ENCODE data around the gene DTX1. TPM values are rescaled to one million over a fixed set of nuclear protein-coding genes. Genes with fewer than 3 reads are reported as not detected.

DTX1 gene
- polyA plus RNA-seq, 1 experiment = not detected

- Histone ChIP-seq H3K27me3 (ENCODE audit: control insufficient read depth, insufficient read depth, low read length) (no peaks in the 10 kb centered on the region; the same call in 1 of the 2 replicates), H3K36me3 (ENCODE audit: control insufficient read depth, insufficient read depth, low read length) (no peaks in the 10 kb centered on the region), H3K4me3 (ENCODE audit: low read depth, low read length) (no peak overlapping the region)
- POLR2A ChIA-PET = no interaction called here
- no peak for DNase-seq (ENCODE audit: low read depth)
- TF ChIP-seq, protein P1, sequence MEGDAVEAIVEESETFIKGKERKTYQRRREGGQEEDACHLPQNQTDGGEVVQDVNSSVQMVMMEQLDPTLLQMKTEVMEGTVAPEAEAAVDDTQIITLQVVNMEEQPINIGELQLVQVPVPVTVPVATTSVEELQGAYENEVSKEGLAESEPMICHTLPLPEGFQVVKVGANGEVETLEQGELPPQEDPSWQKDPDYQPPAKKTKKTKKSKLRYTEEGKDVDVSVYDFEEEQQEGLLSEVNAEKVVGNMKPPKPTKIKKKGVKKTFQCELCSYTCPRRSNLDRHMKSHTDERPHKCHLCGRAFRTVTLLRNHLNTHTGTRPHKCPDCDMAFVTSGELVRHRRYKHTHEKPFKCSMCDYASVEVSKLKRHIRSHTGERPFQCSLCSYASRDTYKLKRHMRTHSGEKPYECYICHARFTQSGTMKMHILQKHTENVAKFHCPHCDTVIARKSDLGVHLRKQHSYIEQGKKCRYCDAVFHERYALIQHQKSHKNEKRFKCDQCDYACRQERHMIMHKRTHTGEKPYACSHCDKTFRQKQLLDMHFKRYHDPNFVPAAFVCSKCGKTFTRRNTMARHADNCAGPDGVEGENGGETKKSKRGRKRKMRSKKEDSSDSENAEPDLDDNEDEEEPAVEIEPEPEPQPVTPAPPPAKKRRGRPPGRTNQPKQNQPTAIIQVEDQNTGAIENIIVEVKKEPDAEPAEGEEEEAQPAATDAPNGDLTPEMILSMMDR (IDR thresholded peaks at IDR 0.05; ENCODE audit: insufficient read depth, low read depth, low read length) = no peak
- CTCF ChIA-PET = no interaction called here
Measured at GRCh38 chr12:113119980-113120669, 63.6 kb downstream of the DTX1 start.

- no peak for DNase-seq (ENCODE audit: low read depth)
- H3K36me3 ChIP-seq (ENCODE audit: control insufficient read depth, insufficient read depth, low read length) = no peaks in the 10 kb centered on the region
- TF ChIP-seq, protein P1 (IDR thresholded peaks at IDR 0.05; ENCODE audit: insufficient read depth, low read depth, low read length) = no peak
- CTCF ChIA-PET = no interaction called here
- POLR2A ChIA-PET = interaction anchor here (0.6 kb wide), 1 partner anchor 99 kb away, joined by 4 read pairs; no protein-coding TSS in a partner anchor
- H3K27me3 ChIP-seq (ENCODE audit: control insufficient read depth, insufficient read depth, low read length) = no peaks in the 10 kb centered on the region
- no peak overlapping the region for H3K4me3 ChIP-seq (ENCODE audit: low read depth, low read length)
Measured at GRCh38 chr12:113120670-113121370, 64.3 kb downstream of the DTX1 start.

DNA sequence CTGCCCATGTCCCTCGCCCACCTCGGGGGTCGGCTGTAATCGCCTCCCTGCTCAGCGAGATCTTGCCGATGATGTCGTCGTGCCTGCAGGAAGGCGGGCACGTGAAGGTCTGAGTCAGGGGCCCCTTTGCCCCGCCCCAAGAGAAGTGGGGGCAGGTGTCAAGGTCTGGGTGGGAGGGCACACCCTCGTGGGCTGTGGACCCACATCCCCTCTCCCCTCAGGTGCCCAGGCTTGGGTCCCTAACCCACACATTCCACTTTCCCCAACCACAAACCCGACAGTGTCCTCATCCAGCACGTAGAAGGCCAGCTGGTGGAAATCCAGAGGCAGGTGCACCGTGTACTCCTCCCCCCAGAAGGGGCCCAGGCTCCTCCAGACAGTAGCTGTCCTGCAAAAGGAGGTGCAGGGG lies 71.3 kb downstream of the DTX1 start:
- Histone ChIP-seq H3K4me3 (ENCODE audit: low read depth, low read length) (no peak overlapping the region), H3K27me3 (ENCODE audit: control insufficient read depth, insufficient read depth, low read length) (peaks cover 3% of the 10 kb centered on the region), H3K36me3 (ENCODE audit: control insufficient read depth, insufficient read depth, low read length) (no peaks in the 10 kb centered on the region)
- ChIA-PET CTCF (no interaction called here), POLR2A (no interaction called here)
- DNase-seq (ENCODE audit: low read depth) = no peak
- TF ChIP-seq, protein P1 (IDR thresholded peaks at IDR 0.05; ENCODE audit: insufficient read depth, low read depth, low read length) = no peak

GRCh38 chr12:113128802-113129663 lies 72.5 kb downstream of the DTX1 start:
- Histone ChIP-seq H3K4me3 (ENCODE audit: low read depth, low read length) (no peak overlapping the region), H3K36me3 (ENCODE audit: control insufficient read depth, insufficient read depth, low read length) (no peaks in the 10 kb centered on the region), H3K27me3 (ENCODE audit: control insufficient read depth, insufficient read depth, low read length) (peaks cover 3% of the 10 kb centered on the region)
- ChIA-PET POLR2A (no interaction called here), CTCF (no interaction called here)
- TF ChIP-seq, protein P1 (IDR thresholded peaks at IDR 0.05; ENCODE audit: insufficient read depth, low read depth, low read length) = no peak
- DNase-seq (ENCODE audit: low read depth) = no peak

Data from BJ (cell line).